Activated naive CD8-positive, alpha-beta T cell treated with anti-CD3 and anti-CD28 coated beads, Interleukin-2, amount 50 U/mL, for 24 hours (primary cell): ENCODE data around the gene GPR173.

Experiments
- ATAC-seq: fragments of 150-1000 bp; cut with Tn5 transposase; one replicate; pipeline ENCODE4 v1.10.0; 2021
- DNase-seq: peaks from one replicate; pipeline ENCODE4 v3.0.0; 2021
- H3K27ac Mint-ChIP-seq: one replicate; pipeline ENCODE4 v1.8.0; 2021; ENCODE audit warnings: mild to moderate bottlenecking, mixed read lengths
- H3K27me3 Mint-ChIP-seq: one replicate; pipeline ENCODE4 v1.8.0; 2021; ENCODE audit warnings: mixed read lengths
- H3K36me3 Mint-ChIP-seq: one replicate; pipeline ENCODE4 v1.8.0; 2021; ENCODE audit warnings: low read depth, mixed read lengths
- H3K4me1 Mint-ChIP-seq: one replicate; pipeline ENCODE4 v1.8.0; 2021; ENCODE audit warnings: mixed read lengths
- H3K4me3 Mint-ChIP-seq: one replicate; pipeline ENCODE4 v1.8.0; 2021; ENCODE audit warnings: mild to moderate bottlenecking, moderate library complexity, mixed read lengths
- H3K9me3 Mint-ChIP-seq: one replicate; pipeline ENCODE4 v1.8.0; 2021; ENCODE audit warnings: mixed read lengths

Gene GPR173, protein sequence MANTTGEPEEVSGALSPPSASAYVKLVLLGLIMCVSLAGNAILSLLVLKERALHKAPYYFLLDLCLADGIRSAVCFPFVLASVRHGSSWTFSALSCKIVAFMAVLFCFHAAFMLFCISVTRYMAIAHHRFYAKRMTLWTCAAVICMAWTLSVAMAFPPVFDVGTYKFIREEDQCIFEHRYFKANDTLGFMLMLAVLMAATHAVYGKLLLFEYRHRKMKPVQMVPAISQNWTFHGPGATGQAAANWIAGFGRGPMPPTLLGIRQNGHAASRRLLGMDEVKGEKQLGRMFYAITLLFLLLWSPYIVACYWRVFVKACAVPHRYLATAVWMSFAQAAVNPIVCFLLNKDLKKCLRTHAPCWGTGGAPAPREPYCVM

DNA sequence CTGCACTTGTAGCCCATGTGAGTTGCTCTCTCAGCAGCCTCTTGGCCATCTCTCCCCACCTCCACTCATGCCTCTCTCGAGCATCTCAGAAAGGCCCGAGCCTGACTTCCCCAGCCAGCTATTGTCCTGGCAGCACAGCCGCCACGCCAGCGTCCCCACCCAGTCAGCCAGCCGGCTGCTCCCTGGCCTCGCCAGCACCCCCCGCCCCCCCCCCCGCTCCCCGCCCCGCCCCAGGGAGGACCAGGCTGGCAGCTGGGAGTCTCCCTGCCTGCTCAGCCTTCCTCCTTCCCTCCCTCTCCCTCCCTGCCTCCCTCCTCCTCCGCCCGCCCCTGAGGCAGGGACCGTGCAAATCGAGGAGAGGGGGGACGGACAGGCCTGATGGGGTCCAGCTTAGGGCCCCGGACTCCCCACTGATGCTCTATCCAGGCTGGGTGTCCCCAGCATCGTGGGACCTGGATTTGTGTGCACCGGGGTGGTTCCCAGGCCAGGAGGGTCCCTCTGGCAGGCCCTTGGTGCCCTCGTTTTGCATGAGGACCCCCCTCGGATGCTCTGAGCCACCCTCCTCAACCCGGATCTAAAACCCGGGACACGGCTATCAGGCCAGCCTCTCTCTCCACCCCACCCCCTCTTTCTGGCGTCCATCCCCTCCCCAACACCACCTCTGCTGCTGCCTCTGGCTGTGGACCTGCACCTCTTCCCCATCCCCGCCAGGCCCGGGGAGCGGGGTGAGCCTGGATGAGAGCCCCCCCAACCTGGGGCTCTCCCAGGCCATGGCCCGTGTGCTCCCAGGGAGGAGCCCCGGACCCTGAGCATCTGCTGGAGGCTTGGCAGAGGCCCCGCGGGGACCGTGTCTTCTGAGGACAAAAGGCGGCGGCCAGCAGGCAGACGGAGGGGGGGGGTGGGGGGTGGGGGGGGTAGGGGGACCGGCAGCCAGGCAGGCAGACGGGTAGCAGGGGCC, at the start of gene GPR173:
Gene GPR173, plus strand, starts transcription at position 621 of the 958 bp plus-strand sequence. CDS start 27,833 bp downstream, outside the sequence.
- H3K36me3 Mint-ChIP-seq, result no peaks in the 10 kb centered on the region
- DNase-seq (no peak), ATAC-seq (peak; percentile 15)
- H3K4me1 Mint-ChIP-seq, result peaks cover 3% of the 10 kb centered on the region
- H3K27me3 Mint-ChIP-seq, result peaks cover 3% of the 10 kb centered on the region
- peak within 1 kb of the TSS; percentile 26 for H3K4me3 Mint-ChIP-seq
- H3K27ac Mint-ChIP-seq, result no peak within 1 kb of the TSS
- no peaks in the 10 kb centered on the region for H3K9me3 Mint-ChIP-seq

GRCh38 chrX:53000447-53001135, 48.0 kb upstream of the GPR173 start:
- DNase-seq (no peak), ATAC-seq (no peak)
- Mint-ChIP-seq H3K27ac (no peak overlapping the region), H3K9me3 (no peaks in the 10 kb centered on the region), H3K36me3 (no peaks in the 10 kb centered on the region), H3K4me3 (no peak overlapping the region), H3K4me1 (peaks cover 28% of the 10 kb centered on the region), H3K27me3 (peaks cover 4% of the 10 kb centered on the region)

GRCh38 chrX:53001958-53002357, 46.6 kb upstream of the GPR173 start:
- Mint-ChIP-seq H3K27ac (no peak overlapping the region), H3K4me3 (no peak overlapping the region), H3K9me3 (no peaks in the 10 kb centered on the region), H3K36me3 (no peaks in the 10 kb centered on the region), H3K27me3 (peaks cover 4% of the 10 kb centered on the region), H3K4me1 (peaks cover 21% of the 10 kb centered on the region)
- DNase-seq (no peak), ATAC-seq (no peak)

DNA sequence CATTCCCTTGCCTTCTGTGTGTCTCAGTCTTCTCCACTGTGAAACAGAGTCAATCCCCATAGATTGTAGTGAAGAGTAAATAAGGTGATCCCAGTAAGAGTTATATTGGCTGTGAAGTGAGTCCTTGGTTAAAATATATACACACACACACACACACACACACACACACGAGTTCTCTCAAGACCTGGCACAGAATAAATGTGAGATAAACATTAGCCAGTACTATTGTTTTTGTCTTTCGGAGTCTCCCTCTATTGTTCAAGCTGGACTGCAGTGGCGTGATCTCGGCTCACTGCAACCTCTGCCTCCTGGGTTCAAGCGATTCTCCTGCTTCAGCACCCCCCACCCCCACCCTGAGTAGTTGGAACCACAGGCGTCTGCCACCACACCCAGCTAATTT, 45.5 kb upstream of the GPR173 start:
- Mint-ChIP-seq H3K4me1 (peaks cover 21% of the 10 kb centered on the region), H3K9me3 (no peaks in the 10 kb centered on the region), H3K36me3 (no peaks in the 10 kb centered on the region), H3K4me3 (no peak overlapping the region), H3K27ac (no peak overlapping the region), H3K27me3 (peaks cover 4% of the 10 kb centered on the region)
- ATAC-seq, result no peak
- no peak for DNase-seq

- H3K4me1 Mint-ChIP-seq, result peaks cover 21% of the 10 kb centered on the region
- peaks cover 4% of the 10 kb centered on the region for H3K27me3 Mint-ChIP-seq
- no peaks in the 10 kb centered on the region for H3K9me3 Mint-ChIP-seq
- H3K27ac Mint-ChIP-seq, result no peak overlapping the region
- no peaks in the 10 kb centered on the region for H3K36me3 Mint-ChIP-seq
- ATAC-seq (no peak), DNase-seq (no peak)
- H3K4me3 Mint-ChIP-seq, result no peak overlapping the region
These were observed 44.6 kb upstream of the GPR173 start for GRCh38 chrX:53004038-53004437.

DNA sequence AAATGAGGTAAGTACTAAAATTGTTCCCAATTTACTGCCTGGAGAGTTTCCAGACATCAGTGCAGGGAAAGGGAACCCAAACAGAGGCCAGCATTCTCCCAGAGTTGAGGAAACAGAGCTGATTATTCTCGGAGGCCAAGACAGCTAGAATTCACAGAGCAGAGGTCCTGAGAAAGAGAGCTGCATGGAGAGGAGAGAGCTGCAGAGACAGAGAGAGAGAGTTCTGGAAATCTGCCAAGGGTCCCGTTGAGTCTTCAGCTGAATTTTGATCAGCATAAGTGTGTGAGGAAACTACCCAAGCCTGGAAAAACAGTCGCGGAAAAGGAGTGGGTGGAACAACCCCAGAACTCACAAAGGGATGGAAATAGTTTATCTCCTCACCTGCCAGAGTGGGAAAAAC, 43.8 kb upstream of the GPR173 start:
- ATAC-seq (no peak), DNase-seq (no peak)
- Mint-ChIP-seq H3K9me3 (no peaks in the 10 kb centered on the region), H3K27ac (no peak overlapping the region), H3K4me1 (peaks cover 21% of the 10 kb centered on the region), H3K27me3 (peaks cover 4% of the 10 kb centered on the region), H3K4me3 (no peak overlapping the region), H3K36me3 (no peaks in the 10 kb centered on the region)

DNA sequence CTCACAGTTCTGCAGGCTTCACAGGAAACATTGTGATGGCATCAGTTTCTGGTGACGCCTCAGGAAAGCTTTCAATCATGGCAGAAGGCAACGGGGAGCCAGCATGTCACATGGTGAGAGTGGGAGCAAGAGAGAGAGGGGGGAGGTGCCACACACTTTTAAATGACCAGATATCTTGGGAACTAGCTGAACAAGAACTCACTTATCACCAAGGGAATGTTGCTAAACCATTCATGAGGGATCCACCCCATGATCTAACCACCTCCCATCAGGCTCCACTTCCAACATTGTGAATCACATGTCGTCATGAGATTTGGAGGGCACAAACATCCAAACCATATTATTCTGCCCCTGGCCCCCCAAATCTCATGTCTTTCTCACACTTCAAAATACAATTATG, 43.3 kb upstream of the GPR173 start:
- peaks cover 4% of the 10 kb centered on the region for H3K27me3 Mint-ChIP-seq
- no peaks in the 10 kb centered on the region for H3K36me3 Mint-ChIP-seq
- no peak overlapping the region for H3K4me3 Mint-ChIP-seq
- ATAC-seq, result no peak
- peaks cover 21% of the 10 kb centered on the region for H3K4me1 Mint-ChIP-seq
- H3K27ac Mint-ChIP-seq, result no peak overlapping the region
- H3K9me3 Mint-ChIP-seq, result no peaks in the 10 kb centered on the region
- no peak for DNase-seq

DNA sequence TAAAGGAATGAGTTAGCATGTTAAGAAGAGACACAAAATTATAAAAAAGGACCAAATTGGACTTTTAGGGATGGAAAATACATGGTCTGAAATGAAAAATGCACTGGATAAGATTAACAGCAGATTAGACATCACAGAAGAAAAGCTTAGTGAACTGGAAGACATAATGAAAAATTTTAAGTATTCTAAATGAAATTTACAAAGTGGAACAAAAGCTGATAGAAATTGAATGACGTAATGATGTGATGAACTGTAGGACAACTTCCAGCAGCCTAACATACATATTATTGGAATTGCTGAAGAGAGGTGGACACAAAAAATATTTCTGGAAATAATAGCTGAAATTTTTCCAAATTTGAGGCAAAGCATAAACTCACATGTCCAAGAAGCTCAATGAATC, 39.6 kb upstream of the GPR173 start:
- DNase-seq (no peak), ATAC-seq (no peak)
- Mint-ChIP-seq H3K36me3 (no peaks in the 10 kb centered on the region), H3K4me1 (peaks cover 16% of the 10 kb centered on the region), H3K27me3 (peaks cover 1% of the 10 kb centered on the region), H3K27ac (no peak overlapping the region), H3K9me3 (no peaks in the 10 kb centered on the region), H3K4me3 (no peak overlapping the region)

DNA sequence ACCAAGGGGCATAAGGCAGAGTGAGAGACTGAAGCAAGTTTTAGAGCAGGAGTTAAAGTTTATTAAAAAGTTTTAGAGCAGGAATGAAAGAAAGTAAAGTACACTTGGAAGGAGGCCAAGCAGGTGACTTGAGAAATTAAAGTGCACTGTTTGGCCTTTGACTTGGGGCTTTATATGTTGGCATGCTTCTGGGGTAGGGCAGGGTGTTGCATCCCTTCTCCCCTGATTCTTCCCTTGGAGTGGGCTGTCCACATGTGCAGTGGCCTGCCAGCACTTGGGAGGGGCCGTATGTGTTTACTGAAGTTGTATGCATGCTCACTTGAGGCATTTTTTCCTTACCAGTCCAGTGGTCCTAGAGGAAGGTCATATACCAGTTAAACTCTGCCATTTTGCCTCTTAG, 35.3 kb upstream of the GPR173 start:
- Mint-ChIP-seq H3K36me3 (no peaks in the 10 kb centered on the region), H3K9me3 (no peaks in the 10 kb centered on the region), H3K27ac (no peak overlapping the region), H3K4me1 (no peaks in the 10 kb centered on the region), H3K4me3 (no peak overlapping the region), H3K27me3 (peaks cover 2% of the 10 kb centered on the region)
- no peak for DNase-seq
- no peak for ATAC-seq

GRCh38 chrX:53018627-53019026, 30.0 kb upstream of the GPR173 start:
- DNase-seq, result no peak
- Mint-ChIP-seq H3K27ac (no peak overlapping the region), H3K4me3 (no peak overlapping the region), H3K27me3 (peaks cover 4% of the 10 kb centered on the region), H3K9me3 (no peaks in the 10 kb centered on the region), H3K4me1 (no peaks in the 10 kb centered on the region), H3K36me3 (no peaks in the 10 kb centered on the region)
- no peak for ATAC-seq

- no peak overlapping the region for H3K27ac Mint-ChIP-seq
These were observed 26.2 kb upstream of the GPR173 start for GRCh38 chrX:53022381-53022780.

GRCh38 chrX:53028678-53029077, 19.9 kb upstream of the GPR173 start:
- Mint-ChIP-seq H3K4me1 (no peaks in the 10 kb centered on the region), H3K9me3 (no peaks in the 10 kb centered on the region), H3K4me3 (no peak overlapping the region), H3K36me3 (no peaks in the 10 kb centered on the region), H3K27me3 (no peaks in the 10 kb centered on the region), H3K27ac (no peak overlapping the region)
- ATAC-seq (no peak), DNase-seq (no peak)

More at GRCh38 chrX:53022381-53022780, 26.2 kb upstream of the GPR173 start:
- Mint-ChIP-seq H3K4me1 (no peaks in the 10 kb centered on the region), H3K9me3 (no peaks in the 10 kb centered on the region), H3K27me3 (peaks cover 4% of the 10 kb centered on the region), H3K4me3 (no peak overlapping the region), H3K36me3 (no peaks in the 10 kb centered on the region)
- DNase-seq, result no peak
- ATAC-seq, result no peak

DNA sequence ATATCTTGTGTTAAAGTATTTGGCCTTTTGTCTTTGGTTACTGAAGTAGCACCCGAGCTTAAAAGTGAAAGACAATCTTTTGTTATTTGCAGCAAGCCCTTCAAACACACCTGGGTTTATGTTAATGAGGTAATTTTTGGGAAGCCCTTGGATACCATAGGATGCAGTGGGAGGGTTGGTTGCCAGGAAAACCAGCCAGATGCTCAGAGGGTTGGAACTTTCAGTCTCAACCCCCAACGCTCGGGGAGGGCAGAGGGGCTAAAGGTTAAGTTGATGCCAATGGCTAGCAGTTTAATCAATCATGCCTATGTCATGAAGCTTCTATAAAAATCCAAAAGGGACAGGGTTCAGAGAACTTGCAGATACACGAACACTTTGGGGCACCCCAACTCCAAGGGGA, 17.2 kb upstream of the GPR173 start:
- H3K36me3 Mint-ChIP-seq, result no peaks in the 10 kb centered on the region
- DNase-seq (no peak), ATAC-seq (no peak)
- H3K27me3 Mint-ChIP-seq, result peaks cover 3% of the 10 kb centered on the region
- no peak overlapping the region for H3K27ac Mint-ChIP-seq
- no peak overlapping the region for H3K4me3 Mint-ChIP-seq
- no peaks in the 10 kb centered on the region for H3K4me1 Mint-ChIP-seq
- H3K9me3 Mint-ChIP-seq, result no peaks in the 10 kb centered on the region

- H3K27ac Mint-ChIP-seq, result no peak overlapping the region
- DNase-seq (no peak), ATAC-seq (no peak)
- no peaks in the 10 kb centered on the region for H3K4me1 Mint-ChIP-seq
- H3K4me3 Mint-ChIP-seq, result no peak overlapping the region
- no peaks in the 10 kb centered on the region for H3K36me3 Mint-ChIP-seq
- no peaks in the 10 kb centered on the region for H3K9me3 Mint-ChIP-seq
- peaks cover 4% of the 10 kb centered on the region for H3K27me3 Mint-ChIP-seq
These were observed 12.4 kb upstream of the GPR173 start for GRCh38 chrX:53036149-53036548.
